K562 (cell line): ENCODE results near the gene CEP85L. TPM values are rescaled to one million over a fixed set of nuclear protein-coding genes. Genes with fewer than 3 reads are reported as not detected.

Source experiments
- ARID1B ChIP-seq: fragments of 450-650 bp; IDR thresholded peaks from 2 replicates; pipeline ENCODE4 v1.6.1; 2016; ENCODE audit warnings: antibody characterized with exemption, mild to moderate bottlenecking, inconsistent platforms
- DDX20 ChIP-seq: fragments of 450-650 bp; IDR thresholded peaks from 2 replicates; pipeline ENCODE4 v1.6.1; 2016; ENCODE audit warnings: missing genetic modification characterization, low read depth, mild to moderate bottlenecking, missing compliant biosample characterization, moderate library complexity
- KDM1A ChIP-seq, 2 experiments: fragments of 450-650 bp; IDR thresholded peaks; 2 replicates each; pipeline ENCODE4 v1.6.1; 2016; ENCODE audit warnings: mild to moderate bottlenecking in 2 of 2
- MAFF ChIP-seq: IDR thresholded peaks from 2 replicates; pipeline ENCODE4 v1.6.1; 2012; ENCODE audit warnings: low read length, improper control_type of control experiment
- SIX5 ChIP-seq, 2 experiments: IDR thresholded peaks; 2 replicates each; pipeline ENCODE4 v1.6.1; 2011; ENCODE audit warnings: low read length in 2 of 2, borderline replicate concordance in 1 of 2, low read depth in 1 of 2, mild to moderate bottlenecking in 1 of 2, moderate library complexity in 1 of 2; ENCODE audit not compliant: insufficient read depth in 1 of 2
- SMARCA4 ChIP-seq: fragments of 450-650 bp; IDR thresholded peaks from 2 replicates; pipeline ENCODE4 v1.6.1; 2016
- SMARCE1 ChIP-seq: fragments of 450-650 bp; IDR thresholded peaks from 2 replicates; pipeline ENCODE4 v1.7.1; 2016; ENCODE audit warnings: mild to moderate bottlenecking
- U2AF2 ChIP-seq: fragments of 200-400 bp; formaldehyde crosslinking; optimal IDR thresholded peaks from 2 replicates; pipeline ENCODE3; 2017; ENCODE audit warnings: low read depth, mild to moderate bottlenecking, low read length
- ZNF184 ChIP-seq: sonication (generic); formaldehyde crosslinking; IDR thresholded peaks from 2 replicates; pipeline ENCODE4 v1.5.0; 2020; ENCODE audit warnings: missing genetic modification reagents
- polyA plus RNA-seq, 8 experiments: library from polyadenylated mRNA; depleted of rRNA in 4 of 8; stranded (reverse) in 5 of 8; unstranded in 3 of 8; fragments of >200 nt; fragmentation: Nextera tagmentation in 2 of 8; fragmentation: Illumina TruSeq in 1 of 8; extraction: Ambion mirVana in 2 of 8; extraction: Trizol in 1 of 8; gene quantifications; 2 replicates each; pipeline versions ENCODE4 v1.2.1 to v1.2.3, GENCODE V29; 2011 to 2014; ENCODE audit warnings: inconsistent platforms in 1 of 8, missing spikeins in 1 of 8
- total RNA-seq, 7 experiments: library from RNA; depleted of rRNA in 6 of 7; stranded (reverse); fragments of >200 nt in 6 of 7; fragmentation: Illumina TruSeq in 2 of 7; extraction: Trizol in 2 of 7; gene quantifications; 2 replicates each; pipeline versions ENCODE4 v1.2.1 to v1.2.3, GENCODE V29; 2011 to 2021; ENCODE audit warnings: low replicate concordance in 1 of 7
- TF ChIP-seq, protein P1 (sequence below), 2 experiments: fragments of 250-450 bp in 1 of 2; fragments of 450-650 bp in 1 of 2; sonication (Bioruptor Pico) in 1 of 2; IDR thresholded peaks; 2 replicates each; pipeline versions ENCODE4 v1.6.1 to v1.8.0; 2016 to 2021; ENCODE audit warnings: mild to moderate bottlenecking in 2 of 2, moderate library complexity in 2 of 2, missing compliant biosample characterization in 1 of 2, missing genetic modification characterization in 1 of 2
- TF ChIP-seq, protein P2 (sequence below): sonication (generic); formaldehyde crosslinking; IDR thresholded peaks from 2 replicates; pipeline ENCODE4 v1.8.0; 2022; ENCODE audit warnings: missing genetic modification reagents, mild to moderate bottlenecking, moderate library complexity, borderline replicate concordance
- TF ChIP-seq, protein P3 (sequence below): fragments of 450-650 bp; IDR thresholded peaks from 2 replicates; pipeline ENCODE4 v1.6.1; 2016; ENCODE audit warnings: antibody characterized with exemption
- TF ChIP-seq, protein P4 (sequence below): fragments of 450-650 bp; IDR thresholded peaks from one replicate; pipeline ENCODE4 v1.6.1; 2018; ENCODE audit warnings: mild to moderate bottlenecking, moderate library complexity; ENCODE audit not compliant: partially characterized antibody
- TF ChIP-seq, protein P5 (sequence below): sonication (generic); formaldehyde crosslinking; IDR thresholded peaks from 2 replicates; pipeline ENCODE4 v1.8.1; 2023; ENCODE audit warnings: mild to moderate bottlenecking, missing genetic modification reagents
- TF ChIP-seq, protein P6 (sequence below): fragments of 450-650 bp; IDR thresholded peaks from 2 replicates; pipeline ENCODE4 v1.6.1; 2017; ENCODE audit warnings: mild to moderate bottlenecking, moderate library complexity
- TF ChIP-seq, protein P7 (sequence below), 2 experiments: IDR thresholded peaks in 1 of 2; conservative IDR thresholded peaks in 1 of 2; 2 replicates each; pipeline ENCODE4 v1.6.1; 2016; ENCODE audit warnings: low read depth in 2 of 2, mild to moderate bottlenecking in 1 of 2, missing compliant biosample characterization in 1 of 2, missing genetic modification characterization in 1 of 2, moderate library complexity in 1 of 2

CEP85L gene
- total and polyA plus RNA-seq, 9 of the 15 experiments (the other 6 are each of a cell fraction or from before 2014, with no cell fraction given), result 4.5 to 15.8 (median 8.3) TPM

DNA sequence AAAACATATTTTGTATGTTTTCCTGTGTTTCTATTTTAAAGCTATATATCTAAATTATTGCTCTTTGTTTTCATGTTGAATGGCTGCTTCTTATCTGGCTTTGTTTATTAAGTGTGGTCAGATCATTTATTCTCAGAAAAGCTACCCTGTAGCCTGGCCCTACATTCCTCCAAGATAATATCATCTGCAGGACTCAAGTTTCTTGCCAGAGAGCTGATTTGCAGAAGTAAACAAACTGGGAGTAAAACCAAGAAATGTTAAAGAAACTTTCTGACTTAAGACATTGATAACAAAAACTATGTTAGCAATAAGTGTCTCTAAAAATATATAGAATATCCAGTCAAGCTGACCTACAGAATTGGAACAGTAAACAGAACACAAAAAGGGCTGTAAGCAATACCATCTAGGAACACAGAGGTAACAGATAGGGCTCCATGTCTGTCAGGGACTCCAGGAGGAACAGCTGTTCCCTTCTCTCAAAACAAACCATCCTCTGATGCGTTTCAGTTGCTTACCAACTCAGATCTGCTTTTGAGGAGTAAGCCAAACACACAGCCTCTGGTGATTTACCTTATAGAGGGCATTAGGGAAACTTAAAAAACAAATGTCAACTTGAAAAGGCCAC, 17.5 kb upstream of the CEP85L start (continued):
- TF ChIP-seq, protein P1, sequence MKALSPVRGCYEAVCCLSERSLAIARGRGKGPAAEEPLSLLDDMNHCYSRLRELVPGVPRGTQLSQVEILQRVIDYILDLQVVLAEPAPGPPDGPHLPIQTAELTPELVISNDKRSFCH (CRISPR knock-in tag; IDR thresholded peaks at IDR 0.05), result no peak
- TF ChIP-seq, protein P1 (tag; IDR thresholded peaks at IDR 0.05), result no peak
- TF ChIP-seq ARID1B (0 out of 2 replicates have a peak, but pooled peaks have one; percentile 12), SIX5 (IDR thresholded peaks at IDR 0.05; ENCODE audit: borderline replicate concordance in 1 of 2, insufficient read depth in 1 of 2, low read depth in 1 of 2, low read length in 2 of 2) (no peak), SMARCE1 (peak; percentile 52; the same call in 1 of the 2 replicates), ZNF184 (no peak), DDX20 (tag) (0 out of 2 replicates have a peak, but pooled peaks have one; percentile 19), KDM1A (IDR thresholded peaks at IDR 0.05) (no peak), U2AF2 (no peak), MAFF (no peak), SMARCA4 (0 out of 2 replicates have a peak, but pooled peaks have one; percentile 57)
- TF ChIP-seq, protein P2, sequence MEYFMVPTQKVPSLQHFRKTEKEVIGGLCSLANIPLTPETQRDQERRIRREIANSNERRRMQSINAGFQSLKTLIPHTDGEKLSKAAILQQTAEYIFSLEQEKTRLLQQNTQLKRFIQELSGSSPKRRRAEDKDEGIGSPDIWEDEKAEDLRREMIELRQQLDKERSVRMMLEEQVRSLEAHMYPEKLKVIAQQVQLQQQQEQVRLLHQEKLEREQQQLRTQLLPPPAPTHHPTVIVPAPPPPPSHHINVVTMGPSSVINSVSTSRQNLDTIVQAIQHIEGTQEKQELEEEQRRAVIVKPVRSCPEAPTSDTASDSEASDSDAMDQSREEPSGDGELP, result peak; percentile 41; the same call in 1 of the 2 replicates
- TF ChIP-seq, protein P3, sequence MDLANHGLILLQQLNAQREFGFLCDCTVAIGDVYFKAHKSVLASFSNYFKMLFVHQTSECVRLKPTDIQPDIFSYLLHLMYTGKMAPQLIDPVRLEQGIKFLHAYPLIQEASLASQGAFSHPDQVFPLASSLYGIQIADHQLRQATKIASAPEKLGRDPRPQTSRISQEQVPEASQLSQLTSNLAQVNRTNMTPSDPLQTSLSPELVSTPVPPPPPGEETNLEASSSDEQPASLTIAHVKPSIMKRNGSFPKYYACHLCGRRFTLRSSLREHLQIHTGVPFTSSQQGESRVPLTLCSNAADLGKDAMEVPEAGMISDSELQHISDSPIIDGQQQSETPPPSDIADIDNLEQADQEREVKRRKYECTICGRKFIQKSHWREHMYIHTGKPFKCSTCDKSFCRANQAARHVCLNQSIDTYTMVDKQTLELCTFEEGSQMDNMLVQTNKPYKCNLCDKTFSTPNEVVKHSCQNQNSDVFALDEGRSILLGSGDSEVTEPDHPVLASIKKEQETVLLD, result no peak
- TF ChIP-seq, protein P4, sequence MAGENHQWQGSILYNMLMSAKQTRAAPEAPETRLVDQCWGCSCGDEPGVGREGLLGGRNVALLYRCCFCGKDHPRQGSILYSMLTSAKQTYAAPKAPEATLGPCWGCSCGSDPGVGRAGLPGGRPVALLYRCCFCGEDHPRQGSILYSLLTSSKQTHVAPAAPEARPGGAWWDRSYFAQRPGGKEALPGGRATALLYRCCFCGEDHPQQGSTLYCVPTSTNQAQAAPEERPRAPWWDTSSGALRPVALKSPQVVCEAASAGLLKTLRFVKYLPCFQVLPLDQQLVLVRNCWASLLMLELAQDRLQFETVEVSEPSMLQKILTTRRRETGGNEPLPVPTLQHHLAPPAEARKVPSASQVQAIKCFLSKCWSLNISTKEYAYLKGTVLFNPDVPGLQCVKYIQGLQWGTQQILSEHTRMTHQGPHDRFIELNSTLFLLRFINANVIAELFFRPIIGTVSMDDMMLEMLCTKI, result no peak
- TF ChIP-seq, protein P5, sequence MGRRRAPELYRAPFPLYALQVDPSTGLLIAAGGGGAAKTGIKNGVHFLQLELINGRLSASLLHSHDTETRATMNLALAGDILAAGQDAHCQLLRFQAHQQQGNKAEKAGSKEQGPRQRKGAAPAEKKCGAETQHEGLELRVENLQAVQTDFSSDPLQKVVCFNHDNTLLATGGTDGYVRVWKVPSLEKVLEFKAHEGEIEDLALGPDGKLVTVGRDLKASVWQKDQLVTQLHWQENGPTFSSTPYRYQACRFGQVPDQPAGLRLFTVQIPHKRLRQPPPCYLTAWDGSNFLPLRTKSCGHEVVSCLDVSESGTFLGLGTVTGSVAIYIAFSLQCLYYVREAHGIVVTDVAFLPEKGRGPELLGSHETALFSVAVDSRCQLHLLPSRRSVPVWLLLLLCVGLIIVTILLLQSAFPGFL, result no peak
- TF ChIP-seq, protein P6, sequence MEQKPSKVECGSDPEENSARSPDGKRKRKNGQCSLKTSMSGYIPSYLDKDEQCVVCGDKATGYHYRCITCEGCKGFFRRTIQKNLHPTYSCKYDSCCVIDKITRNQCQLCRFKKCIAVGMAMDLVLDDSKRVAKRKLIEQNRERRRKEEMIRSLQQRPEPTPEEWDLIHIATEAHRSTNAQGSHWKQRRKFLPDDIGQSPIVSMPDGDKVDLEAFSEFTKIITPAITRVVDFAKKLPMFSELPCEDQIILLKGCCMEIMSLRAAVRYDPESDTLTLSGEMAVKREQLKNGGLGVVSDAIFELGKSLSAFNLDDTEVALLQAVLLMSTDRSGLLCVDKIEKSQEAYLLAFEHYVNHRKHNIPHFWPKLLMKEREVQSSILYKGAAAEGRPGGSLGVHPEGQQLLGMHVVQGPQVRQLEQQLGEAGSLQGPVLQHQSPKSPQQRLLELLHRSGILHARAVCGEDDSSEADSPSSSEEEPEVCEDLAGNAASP, result no peak
- TF ChIP-seq, protein P7, sequence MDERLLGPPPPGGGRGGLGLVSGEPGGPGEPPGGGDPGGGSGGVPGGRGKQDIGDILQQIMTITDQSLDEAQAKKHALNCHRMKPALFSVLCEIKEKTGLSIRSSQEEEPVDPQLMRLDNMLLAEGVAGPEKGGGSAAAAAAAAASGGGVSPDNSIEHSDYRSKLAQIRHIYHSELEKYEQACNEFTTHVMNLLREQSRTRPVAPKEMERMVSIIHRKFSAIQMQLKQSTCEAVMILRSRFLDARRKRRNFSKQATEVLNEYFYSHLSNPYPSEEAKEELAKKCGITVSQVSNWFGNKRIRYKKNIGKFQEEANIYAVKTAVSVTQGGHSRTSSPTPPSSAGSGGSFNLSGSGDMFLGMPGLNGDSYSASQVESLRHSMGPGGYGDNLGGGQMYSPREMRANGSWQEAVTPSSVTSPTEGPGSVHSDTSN (CRISPR knock-in tag; IDR thresholded peaks at IDR 0.05; ENCODE audit: low read depth), result no peak
- TF ChIP-seq, protein P7 (tag; conservative IDR thresholded peaks at IDR 0.05; ENCODE audit: low read depth), result peak; percentile 8; the same call in 1 of the 2 replicates
